Keratinocyte (primary cell): ENCODE data around the gene CDKN2D.
"Not testable (repeated sequence)": the region's sequence is repeated elsewhere in the genome, so short reads cannot be mapped to it uniquely, and the experiment has no call there.

Source experiments
- EZH2 ChIP-seq: IDR thresholded peaks from one replicate; pipeline ENCODE4 v1.6.1; 2012; ENCODE audit warnings: inconsistent platforms, mild to moderate bottlenecking, low read length, moderate library complexity
- TF ChIP-seq, protein P1 (sequence below), 3 experiments: IDR thresholded peaks in 1 of 3; conservative IDR thresholded peaks in 1 of 3; optimal IDR thresholded peaks in 1 of 3; 2 replicates in 2 of 3; 3 replicates in 1 of 3; pipeline versions ENCODE3 to v1.5.1; 2011; ENCODE audit warnings: low read length in 3 of 3, mild to moderate bottlenecking in 3 of 3, moderate library complexity in 2 of 3, control low read depth in 1 of 3, inconsistent platforms in 1 of 3; ENCODE audit not compliant: insufficient read depth in 2 of 3; ENCODE audit errors: extremely low read depth in 1 of 3

GRCh38 chr19:10526887-10527286 lies 41.9 kb downstream of the CDKN2D start:
- TF ChIP-seq, protein P1, sequence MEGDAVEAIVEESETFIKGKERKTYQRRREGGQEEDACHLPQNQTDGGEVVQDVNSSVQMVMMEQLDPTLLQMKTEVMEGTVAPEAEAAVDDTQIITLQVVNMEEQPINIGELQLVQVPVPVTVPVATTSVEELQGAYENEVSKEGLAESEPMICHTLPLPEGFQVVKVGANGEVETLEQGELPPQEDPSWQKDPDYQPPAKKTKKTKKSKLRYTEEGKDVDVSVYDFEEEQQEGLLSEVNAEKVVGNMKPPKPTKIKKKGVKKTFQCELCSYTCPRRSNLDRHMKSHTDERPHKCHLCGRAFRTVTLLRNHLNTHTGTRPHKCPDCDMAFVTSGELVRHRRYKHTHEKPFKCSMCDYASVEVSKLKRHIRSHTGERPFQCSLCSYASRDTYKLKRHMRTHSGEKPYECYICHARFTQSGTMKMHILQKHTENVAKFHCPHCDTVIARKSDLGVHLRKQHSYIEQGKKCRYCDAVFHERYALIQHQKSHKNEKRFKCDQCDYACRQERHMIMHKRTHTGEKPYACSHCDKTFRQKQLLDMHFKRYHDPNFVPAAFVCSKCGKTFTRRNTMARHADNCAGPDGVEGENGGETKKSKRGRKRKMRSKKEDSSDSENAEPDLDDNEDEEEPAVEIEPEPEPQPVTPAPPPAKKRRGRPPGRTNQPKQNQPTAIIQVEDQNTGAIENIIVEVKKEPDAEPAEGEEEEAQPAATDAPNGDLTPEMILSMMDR (optimal IDR thresholded peaks at IDR 0.05 in 1 of 3, IDR thresholded peaks at IDR 0.05 in 1 of 3, conservative IDR thresholded peaks at IDR 0.05 in 1 of 3; ENCODE audit: extremely low read depth in 1 of 3, insufficient read depth in 2 of 3, low read length in 3 of 3), result not testable (repeated sequence)
- not testable (repeated sequence) for TF ChIP-seq EZH2
